Heart right ventricle (tissue), 16 donors: Measurements from ENCODE around the gene AKAP11. TPM values are rescaled to one million over a fixed set of nuclear protein-coding genes. Genes with fewer than 3 reads are reported as not detected.

Experiments used
- ATAC-seq, 8 donors: fragments of 200-7000 bp; cut with Tn5 transposase; one replicate each; pipeline ENCODE4 v1.9.1; 2020; ENCODE audit warnings: mild to moderate bottlenecking in 8 of 8, moderate library complexity in 8 of 8, moderate number of reproducible peaks in 1 of 8
- DNase-seq, 2 donors: peaks; one replicate each; pipeline ENCODE4 v3.0.0-alpha.2; 2020
- H3K27ac ChIP-seq, 10 donors: fragments of 200-600 bp; sonication (generic) in 2 of 10; one replicate each; pipeline versions ENCODE4 v1.5.0 to v1.8.0; 2020 to 2022; ENCODE audit warnings: mild to moderate bottlenecking in 3 of 10
- H3K27me3 ChIP-seq, 7 donors: fragments of 200-600 bp; one replicate each; pipeline ENCODE4 v1.8.0; 2021 to 2022; ENCODE audit warnings: mild to moderate bottlenecking in 2 of 7
- H3K36me3 ChIP-seq, 9 donors: fragments of 200-600 bp; sonication (generic) in 1 of 9; one replicate each; pipeline versions ENCODE4 v1.5.0 to v1.8.0; 2020 to 2022; ENCODE audit warnings: mild to moderate bottlenecking in 2 of 9
- H3K4me1 ChIP-seq, 9 donors: fragments of 200-600 bp; sonication (generic) in 1 of 9; one replicate each; pipeline versions ENCODE4 v1.5.0 to v1.8.0; 2020 to 2022; ENCODE audit warnings: mild to moderate bottlenecking in 4 of 9
- H3K4me3 ChIP-seq, 10 donors: fragments of 200-600 bp; sonication (generic) in 2 of 10; one replicate each; pipeline versions ENCODE4 v1.5.0 to v1.8.0; 2020 to 2022; ENCODE audit warnings: mild to moderate bottlenecking in 7 of 10, moderate library complexity in 2 of 10
- H3K9me3 ChIP-seq, 11 donors: fragments of 200-600 bp in 10 of 11; sonication (generic) in 2 of 11; one replicate each; pipeline versions ENCODE4 v1.5.0 to v1.8.0; 2013 to 2022; ENCODE audit warnings: mild to moderate bottlenecking in 2 of 11, control low read depth in 1 of 11, moderate library complexity in 1 of 11
- CTCF ChIP-seq, 9 donors: fragments of 200-600 bp; sonication (generic) in 2 of 9; IDR thresholded peaks; one replicate each; pipeline versions ENCODE4 v1.5.0 to v1.8.0; 2021 to 2022; ENCODE audit warnings: antibody characterized with exemption in 9 of 9, mild to moderate bottlenecking in 5 of 9, moderate library complexity in 1 of 9
- WGBS, 2 donors: extraction: QIAGEN DNeasy Blood & Tissue Kit; methylation state at CpG; one replicate each; pipeline ENCODE4 v1.1.7; 2013; ENCODE audit warnings: inconsistent platforms in 1 of 2; 5-methylcytosine and 5-hydroxymethylcytosine counted together
- intact Hi-C, 10 donors: fragments of 100-400 bp; cut with DNase I; formaldehyde crosslinking; loops; one replicate each; pipeline versions ENCODE4 v1.11.1 to v1.14.2; 2022
- polyA plus RNA-seq, 2 donors: library from polyadenylated mRNA; stranded (reverse); fragments of 200-250 nt; gene quantifications; one replicate each; pipeline ENCODE4 v1.2.3, GENCODE V29; 2013
- total RNA-seq, 10 donors: library from RNA; stranded (reverse); fragmentation: NEBNext Ultra II Directional in 3 of 10; extraction: Animal tissue kit (Norgen Biotek cat#: 25700) in 3 of 10; gene quantifications; one replicate each; pipeline versions ENCODE4 v1.2.1 to v1.2.4, GENCODE V29; 2021 to 2023
- donor health status: Arrhythmogenic right ventricular cardiomyopathy.
- donor health status: ischemic (EF 13 %, LVEDD 7.1; RV severe dilation, severe dysfunction).
- donor health status: healthy with polysubstance abuse.
- donor health status: DM: no; HTN: yes; CAD: no.
- donor health status: DM: no; HTN: no; CAD: no.
- donor health status: ischemic (EF 25% LVEDD 6.9; RV normal size, moderate dysfunction).
- donor health status: ischemic (EF 25% LVEDD 5.7; RV mildly dilated, moderate dysfunction).
- donor health status: healthy.
- donor health status: DM: yes; HTN: yes; CAD: no.
- donor health status: Ischemic cardiomyopathy.
- donor health status: ischemic (EF 35%, LVEDD 5.7; RV mildly dilated, moderate dysfunction).
- donor health status: nonischemic (EF 11% LVEDD 7.7; RV severe dilation, severe dysfunction).
- donor health status: DM: yes; HTN: yes; CAD: no.
- donor health status: PGD.
- donor health status: ischemic (EF 29% LVEDD 5.4; RV normal size, mild dysfunction).
- donor health status: nonischemic (EF 23%, LVEDD 6.1; RV moderate dilation, normal function).

Gene AKAP11
- total and polyA plus RNA-seq, 12 donors = 3.6 to 36.2 (median 28.1) TPM

GRCh38 chr13:42331009-42331408, 59.1 kb downstream of the AKAP11 start:
- intact Hi-C loops = no loop called here
- Histone ChIP-seq H3K27ac (no peak overlapping the region), H3K4me1 (peaks cover 0 to 13% (median 0%) of the 10 kb centered on the region in 9 donors), H3K4me3 (no peak overlapping the region), H3K36me3 (no peaks in the 10 kb centered on the region), H3K27me3 (peaks cover 0 to 9% (median 0%) of the 10 kb centered on the region in 7 donors), H3K9me3 (no peaks in the 10 kb centered on the region)
- DNase-seq = no peak
- no peak for ATAC-seq
- no peak for TF ChIP-seq CTCF (IDR thresholded peaks at IDR 0.05)

GRCh38 chr13:42333613-42334328, 61.8 kb downstream of the AKAP11 start:
- Histone ChIP-seq H3K27ac (no peak overlapping the region), H3K9me3 (no peaks in the 10 kb centered on the region), H3K4me3 (no peak overlapping the region), H3K27me3 (peaks cover 0 to 14% (median 0%) of the 10 kb centered on the region in 7 donors), H3K4me1 (peaks cover 0 to 10% (median 0%) of the 10 kb centered on the region in 9 donors), H3K36me3 (no peaks in the 10 kb centered on the region)
- 60 to 62% methylated on average over 12 of the region's 12 CpGs for WGBS, 2 donors
- DNase-seq = no peak
- intact Hi-C loops = no loop called here
- TF ChIP-seq CTCF (IDR thresholded peaks at IDR 0.05) = peak in 5 of 9 donors; percentile 20 to 46 (median 31)
- ATAC-seq = peak in 2 of 8 donors; percentile 27 to 33

GRCh38 chr13:42334329-42334706, 62.4 kb downstream of the AKAP11 start:
- Histone ChIP-seq H3K36me3 (no peaks in the 10 kb centered on the region), H3K9me3 (no peaks in the 10 kb centered on the region), H3K27me3 (peaks cover 0 to 20% (median 0%) of the 10 kb centered on the region in 7 donors), H3K4me1 (peaks cover 0 to 4% (median 0%) of the 10 kb centered on the region in 9 donors), H3K27ac (no peak overlapping the region), H3K4me3 (no peak overlapping the region)
- DNase-seq (no peak), ATAC-seq (no peak)
- intact Hi-C loops = no loop called here
- no peak for TF ChIP-seq CTCF (IDR thresholded peaks at IDR 0.05)
- WGBS, 2 donors = 50 to 55% methylated on average over 6 of the region's 6 CpGs

- no peaks in the 10 kb centered on the region for H3K36me3 ChIP-seq
- DNase-seq (no peak), ATAC-seq (no peak)
- H3K9me3 ChIP-seq = no peaks in the 10 kb centered on the region
- WGBS, 2 donors = 84 to 89% methylated on average over 7 of the region's 7 CpGs
- intact Hi-C loops = no loop called here
- no peaks in the 10 kb centered on the region for H3K4me1 ChIP-seq
- TF ChIP-seq CTCF (IDR thresholded peaks at IDR 0.05) = no peak
- peaks cover 0 to 20% (median 0%) of the 10 kb centered on the region in 7 donors for H3K27me3 ChIP-seq
- H3K4me3 ChIP-seq = no peak overlapping the region
- no peak overlapping the region for H3K27ac ChIP-seq
These were observed 66.1 kb downstream of the AKAP11 start for GRCh38 chr13:42337808-42338600.
